Ovary (tissue), 9 donors: ENCODE results near the gene CBLC. TPM values are rescaled to one million over a fixed set of nuclear protein-coding genes. Genes with fewer than 3 reads are reported as not detected.
A peak's percentile ranks its signal among the peaks of the same experiment; 100 is the strongest.

Experiments used
- DNase-seq, 5 donors: peaks; one replicate each; pipeline ENCODE4 v3.0.0-alpha.2; 2019 to 2020
- H3K27ac ChIP-seq, 2 donors: fragments of 200-600 bp; one replicate each; pipeline versions ENCODE4 v1.5.1 to v1.8.0; 2019 to 2022
- H3K27me3 ChIP-seq: fragments of 200-600 bp; one replicate; pipeline ENCODE4 v1.8.0; 2022
- H3K36me3 ChIP-seq: fragments of 200-600 bp; sonication (generic); one replicate; pipeline ENCODE4 v1.5.1; 2019
- H3K4me1 ChIP-seq: one replicate; pipeline ENCODE4 v1.8.1; 2013; ENCODE audit warnings: mild to moderate bottlenecking, moderate library complexity; ENCODE audit not compliant: insufficient read depth
- H3K4me3 ChIP-seq: fragments of 200-600 bp; sonication (generic); one replicate; pipeline ENCODE4 v1.5.1; 2017
- H3K9me3 ChIP-seq, 2 donors: fragments of 200-600 bp in 1 of 2; sonication (generic) in 1 of 2; one replicate each; pipeline versions ENCODE4 v1.5.1 to v1.8.1; 2013 to 2019; ENCODE audit warnings: mild to moderate bottlenecking in 1 of 2, moderate library complexity in 1 of 2
- CTCF ChIP-seq, 3 donors: fragments of 450-650 bp in 2 of 3; fragments of 200-600 bp in 1 of 3; IDR thresholded peaks; one replicate each; pipeline versions ENCODE4 v1.5.1 to v1.8.0; 2016 to 2022; ENCODE audit warnings: antibody characterized with exemption in 3 of 3, mild to moderate bottlenecking in 1 of 3
- EP300 ChIP-seq: sonication (generic); formaldehyde crosslinking; IDR thresholded peaks from one replicate; pipeline ENCODE4 v1.6.1; 2017; ENCODE audit warnings: antibody characterized with exemption
- POLR2A ChIP-seq: fragments of 450-650 bp; IDR thresholded peaks from one replicate; pipeline ENCODE4 v1.6.1; 2017; ENCODE audit warnings: antibody characterized with exemption, mild to moderate bottlenecking, moderate library complexity
- WGBS, 3 donors: extraction: QIAGEN DNeasy Blood & Tissue Kit in 1 of 3; methylation state at CpG; one replicate each; pipeline versions ENCODE4 v1.1.5 to v1.1.7; 2013 to 2017; 5-methylcytosine and 5-hydroxymethylcytosine counted together
- intact Hi-C, 4 donors: fragments of 100-400 bp; cut with DNase I; formaldehyde crosslinking; loops; one replicate each; pipeline versions ENCODE4 v1.11.0 to v1.15.1; 2022 to 2023
- polyA plus RNA-seq, 2 donors: library from polyadenylated mRNA; stranded (reverse); fragments of 200-250 nt in 1 of 2; fragments of 350-450 nt in 1 of 2; fragmentation: Illumina TruSeq in 1 of 2; extraction: RNeasy Lipid Tissue Mini Kit (QIAGEN cat#74804) in 1 of 2; gene quantifications; one replicate each; pipeline ENCODE4 v1.2.3, GENCODE V29; 2013 to 2014
- total RNA-seq, 7 donors: library from RNA; depleted of rRNA in 2 of 7; stranded (reverse); fragments of >200 nt in 2 of 7; fragmentation: NEBNext Ultra II Directional in 3 of 7; extraction: Animal tissue kit (Norgen Biotek cat#: 25700) in 3 of 7; gene quantifications; one replicate each; pipeline versions ENCODE4 v1.1.0 to v1.2.4, GENCODE V29; 2016 to 2023
- donor health status: DM: no; HTN: no; CAD: no; lungs with moderate emphysema.
- donor health status: DM: no; HTN: no; CAD: no.
- donor health status: Bipolar disorder and iron deficiency.
- donor health status: DM: yes; HTN: yes; CAD: no.
- donor health status: DM: no; HTN: no; CAD: no.
- donor health status: DM: yes; HTN: yes; CAD: no.

The CBLC gene
- total and polyA plus RNA-seq, 9 donors = 0.08 to 10.3 (median 1.8) TPM; not detected in 3

DNA sequence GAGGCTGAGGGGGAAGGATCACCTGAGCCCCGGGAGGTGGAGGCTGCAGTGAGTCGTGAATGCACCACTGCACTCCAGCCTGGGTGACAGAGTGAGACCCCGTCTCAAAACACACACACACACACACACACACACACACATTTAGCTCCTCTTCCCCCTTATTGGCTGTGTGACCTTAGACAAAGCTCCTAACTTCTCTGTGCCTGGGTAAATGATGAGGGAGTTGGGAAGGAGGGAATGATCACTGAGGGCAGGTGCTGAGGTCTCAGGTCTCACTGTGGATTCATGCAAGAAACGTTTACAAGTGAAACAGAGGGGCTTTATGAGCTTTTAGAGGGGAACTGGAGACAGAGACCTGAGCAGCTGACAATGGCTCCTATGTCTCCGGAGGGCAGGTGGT is 46.1 kb upstream of the CBLC start:
- no peaks in the 10 kb centered on the region for H3K4me1 ChIP-seq
- H3K9me3 ChIP-seq = no peaks in the 10 kb centered on the region
- no peak for TF ChIP-seq EP300
- DNase-seq = no peak
- H3K27me3 ChIP-seq = no peaks in the 10 kb centered on the region
- H3K27ac ChIP-seq = no peak overlapping the region
- no peak overlapping the region for H3K4me3 ChIP-seq
- intact Hi-C loops = no loop called here
- 65 to 75% (median 65%) methylated on average over 5 of the region's 5 CpGs for WGBS, 3 donors
- H3K36me3 ChIP-seq = no peaks in the 10 kb centered on the region

DNA sequence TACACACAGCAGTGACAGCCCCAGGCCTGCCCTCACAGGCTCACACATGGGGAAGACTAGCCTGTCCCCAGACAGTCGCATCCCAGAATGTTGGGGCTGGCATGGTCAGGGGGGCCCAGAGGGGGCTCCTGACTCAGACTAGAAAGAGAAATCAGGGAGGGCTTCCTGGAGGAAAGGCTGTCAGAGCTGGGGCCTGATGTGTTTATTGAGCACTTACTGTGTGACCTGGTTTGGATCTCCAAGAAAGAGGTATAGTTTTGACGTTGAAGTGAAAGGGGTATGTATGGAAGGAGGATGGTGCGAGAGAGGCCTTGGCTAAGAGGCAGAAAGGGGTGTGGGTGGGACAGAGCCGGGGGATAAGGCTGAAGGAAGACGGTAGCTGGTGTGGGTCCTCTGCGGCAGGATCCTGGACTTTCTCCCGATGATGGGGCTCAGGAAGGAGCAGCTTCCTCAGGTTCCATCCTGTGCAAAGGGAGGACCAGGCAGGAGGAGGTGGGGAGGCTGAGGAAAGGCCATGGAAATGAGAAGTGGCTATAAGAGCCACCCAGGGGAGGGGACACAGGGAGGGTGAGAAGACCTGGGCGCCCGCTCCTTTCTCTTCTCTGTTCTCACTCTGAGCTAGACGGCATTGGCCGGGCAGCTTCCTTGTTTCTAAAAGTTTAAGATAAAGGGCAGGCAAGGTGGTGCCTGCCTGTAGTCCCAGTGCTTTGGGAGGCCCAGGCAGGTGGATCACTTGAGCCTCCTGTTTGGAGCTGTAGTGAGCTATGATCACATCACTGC is 45.3 kb upstream of the CBLC start:
- no peaks in the 10 kb centered on the region for H3K36me3 ChIP-seq
- intact Hi-C loops = no loop called here
- no peak for TF ChIP-seq EP300
- TF ChIP-seq CTCF (IDR thresholded peaks at IDR 0.05) = no peak
- no peak for TF ChIP-seq POLR2A
- no peak overlapping the region for H3K4me3 ChIP-seq
- WGBS, 3 donors = 64 to 77% (median 72%) methylated on average over 11 of the region's 11 CpGs
- no peaks in the 10 kb centered on the region for H3K27me3 ChIP-seq
- no peaks in the 10 kb centered on the region for H3K9me3 ChIP-seq
- no peaks in the 10 kb centered on the region for H3K4me1 ChIP-seq
- no peak for DNase-seq
- H3K27ac ChIP-seq = no peak overlapping the region

GRCh38 chr19:44734357-44734756 is 43.3 kb upstream of the CBLC start:
- Histone ChIP-seq H3K27ac (no peak overlapping the region), H3K36me3 (no peaks in the 10 kb centered on the region), H3K27me3 (no peaks in the 10 kb centered on the region), H3K4me1 (peaks cover 1% of the 10 kb centered on the region), H3K9me3 (no peaks in the 10 kb centered on the region), H3K4me3 (no peak overlapping the region)
- DNase-seq = no peak
- no peak for TF ChIP-seq CTCF (IDR thresholded peaks at IDR 0.05)
- intact Hi-C loops = no loop called here
- WGBS, 3 donors = 39 to 50% (median 44%) methylated on average over 1 of the region's 1 CpG

DNA sequence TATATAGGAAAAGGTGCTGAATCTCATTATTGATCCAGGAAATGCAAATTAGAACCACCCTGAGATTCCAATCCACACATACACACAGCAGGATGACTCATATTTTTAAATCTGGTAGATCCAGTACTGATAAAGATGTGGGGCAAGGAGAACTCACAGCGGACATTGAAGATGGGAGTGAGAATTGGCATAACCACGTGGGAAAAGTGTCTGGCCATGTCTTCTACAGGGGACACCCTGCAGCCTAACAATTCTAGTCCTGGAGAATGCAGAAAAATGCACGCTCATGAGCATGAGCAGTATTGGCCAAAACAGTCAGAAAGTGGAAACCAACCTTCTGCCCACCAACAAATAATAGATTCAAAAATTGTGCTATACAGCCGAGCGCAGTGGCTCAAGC is 42.7 kb upstream of the CBLC start:
- Histone ChIP-seq H3K27me3 (no peaks in the 10 kb centered on the region), H3K4me3 (no peak overlapping the region), H3K36me3 (no peaks in the 10 kb centered on the region), H3K27ac (no peak overlapping the region), H3K9me3 (no peaks in the 10 kb centered on the region), H3K4me1 (peaks cover 1% of the 10 kb centered on the region)
- 64 to 78% (median 67%) methylated on average over 5 of the region's 5 CpGs for WGBS, 3 donors
- TF ChIP-seq CTCF (IDR thresholded peaks at IDR 0.05) (no peak), EP300 (no peak), POLR2A (no peak)
- DNase-seq = no peak
- intact Hi-C loops = no loop called here

DNA sequence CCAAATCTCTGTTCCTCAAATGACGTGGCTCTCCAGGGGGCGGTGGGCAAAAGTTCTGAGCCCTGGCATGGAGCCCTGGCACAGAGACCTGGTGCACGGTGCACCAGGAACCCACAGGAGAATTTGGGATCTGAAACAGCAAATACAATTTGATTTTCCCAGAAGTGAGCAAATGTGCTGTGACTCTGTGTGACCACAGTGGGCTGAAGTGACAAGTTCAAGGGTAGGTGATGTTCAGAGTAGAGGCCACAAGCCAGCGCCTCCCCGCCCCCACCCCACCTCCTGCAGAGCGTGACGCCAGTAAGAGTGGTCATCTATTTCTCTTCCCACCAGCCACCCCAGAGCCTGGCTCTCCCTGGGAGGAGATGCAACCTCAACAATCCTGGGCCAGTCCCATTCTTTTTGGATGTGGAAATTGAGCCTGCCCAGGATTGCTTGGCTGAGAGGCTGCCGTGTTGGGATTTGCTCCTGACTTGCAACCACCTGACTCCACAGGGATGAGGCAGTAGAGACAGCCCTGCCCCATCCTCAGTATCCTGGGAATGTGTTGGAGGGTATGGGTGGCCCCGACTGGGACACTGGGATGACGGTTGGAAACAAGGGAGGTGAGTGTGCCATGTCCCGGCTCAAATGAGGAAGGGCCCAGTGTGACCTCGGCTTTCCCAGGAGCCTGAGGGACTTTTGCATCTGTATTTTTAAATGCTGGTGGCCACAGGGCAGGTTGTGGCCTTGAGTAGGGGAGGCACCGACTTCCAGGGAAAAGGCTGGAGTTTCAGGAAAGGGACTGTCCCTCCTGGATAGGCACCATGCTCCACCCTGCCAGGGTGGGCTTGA is 40.2 kb upstream of the CBLC start:
- DNase-seq = peak in 4 of 5 donors; percentile 37 to 65 (median 46)
- Histone ChIP-seq H3K27me3 (no peaks in the 10 kb centered on the region), H3K36me3 (no peaks in the 10 kb centered on the region), H3K4me1 (peaks cover 6% of the 10 kb centered on the region), H3K27ac (peak overlapping the region in 1 of 2 donors; percentile 17), H3K4me3 (no peak overlapping the region), H3K9me3 (no peaks in the 10 kb centered on the region)
- TF ChIP-seq CTCF (IDR thresholded peaks at IDR 0.05) (no peak), POLR2A (no peak), EP300 (no peak)
- intact Hi-C loops = no loop called here
- WGBS, 3 donors = 37 to 52% (median 42%) methylated on average over 13 of the region's 13 CpGs
